HG03520 (cell line): ENCODE data around the gene TECPR1.

Source experiments
- ATAC-seq: cut with Tn5 transposase; IDR thresholded peaks from one replicate; pipeline ENCODE4 v1.9.1; 2021; ENCODE audit warnings: mild to moderate bottlenecking, moderate library complexity; ENCODE audit not compliant: unreplicated experiment

TECPR1 gene

DNA sequence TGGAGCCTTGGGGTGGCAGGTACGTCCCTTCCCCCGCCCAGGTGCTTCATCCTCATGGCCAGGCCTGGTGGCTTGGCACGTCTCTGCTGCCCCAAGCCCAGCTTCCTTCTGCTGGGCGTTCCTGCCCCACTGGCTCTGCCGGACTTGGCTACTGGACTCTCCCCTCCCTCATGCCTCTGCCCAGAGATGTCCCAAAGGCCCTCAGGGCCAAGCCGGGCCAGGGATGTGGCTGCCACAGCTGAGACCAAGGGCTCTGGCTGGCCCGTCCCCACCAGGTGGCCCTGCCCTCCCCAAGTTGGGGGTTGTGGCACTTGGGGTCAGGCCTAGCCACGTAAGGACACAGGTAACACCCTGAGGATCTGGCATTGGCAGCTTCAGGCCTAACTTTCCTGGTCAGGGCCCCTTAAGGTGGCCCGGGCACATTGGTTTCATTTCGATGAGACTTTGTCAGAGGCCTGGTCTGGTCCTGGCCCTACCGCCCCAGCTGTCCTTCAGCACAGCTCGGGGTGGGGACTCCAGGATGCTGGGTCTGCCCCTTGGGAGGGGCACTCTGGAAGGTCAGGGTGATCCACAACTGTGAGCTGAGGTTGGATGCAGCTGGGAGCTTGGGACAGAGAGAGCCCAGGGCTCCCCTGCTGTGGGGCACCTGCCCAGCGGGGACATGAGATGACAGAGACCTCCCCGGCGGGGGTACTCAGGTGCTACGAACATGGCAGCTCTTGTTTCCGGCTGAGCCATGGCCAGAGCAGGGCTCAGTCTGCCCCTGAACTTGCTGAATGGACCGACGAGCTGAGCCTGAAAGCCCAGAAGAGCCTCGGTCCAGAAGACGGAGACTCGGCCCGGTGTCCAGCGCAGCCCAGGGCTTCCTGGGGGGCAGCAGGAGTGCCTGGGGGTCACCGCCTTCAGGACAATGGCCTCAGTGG is 37.9 kb downstream of the TECPR1 start:
- ATAC-seq: no peak

GRCh38 chr7:98213296-98213887 is 38.6 kb downstream of the TECPR1 start:
- ATAC-seq: no peak

- no peak for ATAC-seq
Measured at GRCh38 chr7:98212532-98213041, 39.4 kb downstream of the TECPR1 start.

DNA sequence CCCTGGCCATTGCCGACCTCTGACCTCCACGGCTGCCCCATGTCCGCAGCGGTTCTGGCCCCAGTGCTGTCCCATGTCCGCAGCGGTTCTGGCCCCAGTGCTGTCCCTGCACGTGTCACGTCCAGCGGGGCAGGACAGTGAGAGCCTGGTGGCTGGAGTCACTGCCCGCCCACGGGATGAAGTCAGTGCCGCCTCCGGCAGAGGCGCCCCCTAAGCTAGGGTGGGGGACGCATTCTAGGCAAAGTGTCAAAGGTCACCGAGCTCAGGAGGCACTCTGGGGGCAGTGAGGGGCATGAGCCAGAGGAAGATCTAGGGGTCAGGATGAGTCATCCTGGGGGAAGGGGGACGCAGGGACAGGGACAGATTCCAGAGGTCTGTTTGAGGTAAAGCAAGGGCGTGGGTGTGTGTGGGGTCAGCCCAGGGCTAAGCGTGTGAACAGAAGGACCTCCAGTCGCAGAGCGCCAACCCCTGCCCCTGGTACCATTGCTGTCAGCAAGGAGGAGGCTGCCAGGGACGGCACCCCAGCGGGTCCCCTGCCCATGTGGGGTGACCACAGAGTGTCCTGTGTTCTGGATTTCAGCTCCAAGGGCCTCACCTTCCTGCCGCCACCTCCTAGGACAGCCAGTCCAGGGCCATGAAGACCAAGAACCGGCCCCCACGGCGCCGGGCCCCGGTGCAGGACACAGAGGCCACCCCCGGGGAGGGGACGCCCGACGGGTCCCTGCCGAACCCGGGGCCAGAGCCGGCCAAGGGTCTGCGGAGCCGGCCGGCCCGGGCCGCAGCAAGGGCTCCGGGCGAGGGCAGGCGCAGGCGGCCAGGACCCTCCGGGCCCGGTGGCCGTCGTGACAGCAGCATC is 40.1 kb downstream of the TECPR1 start:
- no peak for ATAC-seq

DNA sequence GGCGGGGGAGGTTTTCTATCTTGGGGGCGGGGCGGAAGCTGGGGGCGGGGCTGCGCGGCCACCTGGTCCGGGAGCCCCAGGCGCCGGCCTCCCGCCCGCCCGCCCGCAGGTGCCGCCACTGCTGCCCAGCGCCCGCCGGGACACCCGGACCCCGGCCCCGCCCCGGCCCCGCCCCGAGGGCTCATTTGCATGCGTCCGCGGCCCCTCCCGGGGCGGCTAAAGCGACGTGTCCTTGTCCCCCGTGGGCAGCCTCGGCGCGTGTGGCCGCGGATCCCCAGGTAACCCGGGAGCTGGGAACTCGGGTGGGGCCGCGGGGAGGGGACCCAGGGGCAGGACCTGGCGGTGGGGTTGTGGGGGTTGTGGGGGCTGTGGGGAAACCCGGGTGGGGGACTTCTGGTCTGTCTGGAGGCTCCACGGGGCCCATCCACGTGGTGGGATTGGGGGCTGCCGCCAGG is 40.8 kb downstream of the TECPR1 start, which contains the start of gene BHLHA15:
TSS of gene BHLHA15 (plus strand) at position 219 of the 455 bp plus-strand sequence. CDS start 871 bp downstream, outside the sequence.
- no peak for ATAC-seq

DNA sequence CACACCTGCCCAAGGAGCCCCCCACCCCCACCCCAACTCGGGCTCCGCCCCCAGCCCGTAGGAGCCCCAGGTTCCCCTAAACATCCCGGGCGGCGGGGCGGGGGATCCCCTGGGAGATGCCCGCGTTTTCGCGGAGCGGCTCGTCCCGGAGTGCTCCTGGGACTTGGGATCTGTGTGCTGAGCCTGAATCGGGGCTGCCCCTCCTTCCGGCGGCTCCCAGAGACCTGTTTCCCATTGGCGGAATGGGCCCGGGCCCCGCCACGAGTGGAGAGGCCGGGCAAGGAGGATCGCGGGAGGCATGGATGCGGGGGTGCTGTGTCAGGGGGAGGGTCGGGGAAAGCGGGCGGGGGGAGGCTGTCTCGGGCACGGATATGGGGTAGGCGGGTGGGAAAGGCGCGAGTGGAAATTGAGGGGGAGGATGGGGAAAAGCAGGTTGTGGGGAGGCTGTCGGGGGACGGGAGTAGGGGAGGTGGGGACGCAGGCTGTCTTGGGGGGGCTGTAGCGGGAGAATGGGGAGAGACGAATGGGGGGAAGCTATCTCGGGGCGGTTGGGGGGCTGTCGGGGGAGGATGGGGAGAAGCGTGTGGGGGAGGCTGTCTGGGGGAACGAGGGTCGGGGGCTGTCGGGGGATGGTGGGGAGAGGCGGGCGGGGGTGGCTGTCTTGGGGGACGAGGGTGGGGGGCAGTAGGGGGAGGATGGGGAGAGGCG is 41.4 kb downstream of the TECPR1 start:
- no peak for ATAC-seq

DNA sequence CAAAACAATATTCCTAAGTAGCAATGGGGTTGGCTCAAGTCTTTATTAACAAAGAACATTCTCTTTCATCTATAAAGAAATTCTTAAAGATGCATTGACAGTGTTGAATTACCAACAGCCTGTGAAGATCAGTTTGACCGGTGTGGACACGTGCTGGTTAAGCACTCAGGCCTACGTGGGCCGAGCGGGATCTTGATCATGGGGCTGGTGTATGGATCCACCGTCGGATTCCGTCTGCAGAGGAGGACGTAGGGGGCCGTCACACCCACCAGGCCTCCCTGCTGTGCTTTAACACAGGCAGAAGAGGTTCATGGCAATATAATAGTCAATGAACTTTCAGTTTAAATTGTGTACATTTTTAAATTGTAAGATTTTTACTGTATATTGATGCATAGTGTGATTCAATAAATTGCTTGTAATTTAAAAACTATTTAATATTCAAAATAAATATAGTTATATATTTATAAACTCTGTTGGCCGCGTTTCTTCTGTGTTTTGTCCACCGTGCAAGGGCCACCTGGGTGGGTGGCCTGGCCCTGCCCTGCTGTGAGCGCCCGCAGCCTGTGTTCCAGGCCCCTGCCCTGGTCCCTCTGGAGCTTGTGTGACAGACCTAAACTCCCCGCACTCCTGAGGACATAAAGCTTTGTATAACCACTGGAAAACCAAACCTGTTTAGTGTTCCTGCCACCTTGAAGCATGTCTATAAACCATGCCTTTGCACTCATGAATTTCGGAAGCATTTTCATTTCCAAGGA is 42.7 kb downstream of the TECPR1 start:
- no peak for ATAC-seq

GRCh38 chr7:98206451-98207330 is 45.3 kb downstream of the TECPR1 start:
- ATAC-seq: no peak

DNA sequence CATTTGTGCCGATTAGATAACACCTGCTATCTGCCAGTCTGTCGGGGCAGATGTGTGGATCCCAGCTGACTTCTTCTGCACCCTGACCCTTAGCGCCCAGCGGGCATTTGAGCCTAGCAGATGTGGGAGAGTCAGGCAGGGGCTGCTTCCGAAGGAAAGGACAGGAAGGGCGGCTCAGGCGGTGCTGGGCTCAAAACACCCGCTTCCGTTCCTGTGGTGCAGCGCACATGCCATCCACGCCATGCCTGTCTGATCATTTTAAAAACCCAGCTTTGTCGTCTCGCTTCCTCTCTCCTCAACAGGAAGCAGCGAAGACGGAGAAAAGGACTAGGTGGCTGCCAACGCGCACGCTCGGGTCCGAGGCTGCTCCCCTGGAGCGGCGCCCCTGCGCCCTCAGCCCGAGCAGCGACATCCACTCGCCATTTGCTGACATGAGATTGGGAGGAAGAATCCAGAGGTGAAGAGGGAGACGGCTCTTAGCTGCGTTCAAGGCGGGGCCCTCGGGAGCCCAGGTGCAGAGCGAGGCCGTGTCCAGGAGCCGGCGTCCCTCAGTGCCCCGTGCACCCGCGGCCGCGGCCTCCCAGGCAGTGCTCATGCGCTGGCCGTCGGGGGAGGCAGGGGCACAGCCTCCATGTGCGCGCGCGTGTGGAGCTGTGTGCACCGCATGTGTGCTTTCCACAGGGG is 46.7 kb downstream of the TECPR1 start:
- no peak for ATAC-seq

- ATAC-seq: no peak
Measured at GRCh38 chr7:98204670-98205069, 47.4 kb downstream of the TECPR1 start.

DNA sequence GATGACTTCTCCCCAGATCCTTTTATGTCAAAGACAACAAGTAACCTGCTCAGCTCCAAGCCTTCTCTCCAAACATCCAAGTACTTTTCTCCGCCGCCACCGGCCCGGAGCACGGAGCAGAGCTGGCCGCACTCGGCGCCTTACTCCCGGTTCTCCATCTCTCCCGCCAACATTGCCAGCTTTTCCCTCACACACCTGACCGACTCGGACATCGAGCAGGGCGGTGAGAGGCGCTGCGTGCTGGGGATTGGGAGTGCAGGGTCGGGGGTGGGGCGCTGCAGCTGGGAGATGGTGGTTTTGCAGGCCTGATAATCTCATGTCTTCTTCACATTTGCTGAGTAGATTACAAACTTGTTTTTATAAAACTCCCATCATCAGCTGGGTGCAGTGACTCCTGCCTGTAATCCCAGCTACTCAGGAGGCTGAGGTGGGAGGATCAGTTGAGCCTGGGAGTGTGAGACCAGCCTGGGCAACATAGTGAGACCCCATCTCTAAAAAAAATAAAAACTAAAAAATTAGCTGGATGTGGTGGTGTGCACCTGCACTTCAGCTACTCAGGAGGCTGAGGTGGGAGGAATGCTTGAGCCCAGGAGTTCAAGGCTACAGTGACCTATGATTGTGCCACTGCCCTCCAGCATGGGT is 47.9 kb downstream of the TECPR1 start:
- ATAC-seq: no peak

GRCh38 chr7:98203261-98203963 is 48.6 kb downstream of the TECPR1 start:
- ATAC-seq: peak; percentile 26

DNA sequence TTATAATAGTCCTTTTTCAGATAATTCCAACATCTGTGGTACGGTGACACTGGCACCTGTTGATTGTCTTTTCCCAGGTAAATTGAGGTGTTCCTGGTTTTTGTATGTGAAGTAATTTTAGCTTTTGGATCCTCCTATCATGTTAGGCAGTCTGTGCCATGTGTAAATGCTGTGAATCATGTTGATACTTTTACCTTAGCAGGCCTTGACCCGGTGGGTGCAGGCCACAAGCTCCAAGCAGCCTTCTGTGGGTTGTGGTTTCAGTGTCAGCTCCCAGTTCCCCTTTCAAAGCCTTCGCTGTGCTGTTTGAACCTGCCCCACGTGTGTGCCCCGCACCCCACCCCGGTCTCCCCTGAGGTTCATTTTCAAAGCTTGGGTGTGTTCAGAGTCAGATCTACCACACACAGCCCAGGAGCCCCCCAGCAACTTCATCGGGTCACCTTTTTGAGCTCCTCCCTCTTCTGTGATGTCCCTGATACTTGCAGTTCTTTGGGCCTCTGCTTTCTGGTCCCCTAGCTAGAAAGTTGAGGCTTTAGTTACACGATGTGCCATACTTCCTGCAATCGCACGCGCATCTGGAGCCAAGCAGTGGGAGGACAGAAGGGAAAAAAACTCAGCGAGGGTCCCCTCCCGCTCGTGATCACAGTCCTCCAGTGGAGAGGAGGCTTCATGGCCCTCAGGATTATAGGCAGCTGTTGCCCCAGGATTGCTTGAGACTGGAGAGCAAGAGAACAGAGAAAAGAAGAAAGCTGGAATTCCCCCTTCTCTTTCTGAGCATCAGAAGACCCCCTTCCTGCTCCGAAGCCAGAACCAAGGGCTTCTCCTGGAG is 49.5 kb downstream of the TECPR1 start:
- ATAC-seq: peak; percentile 92

- ATAC-seq: peak; percentile 29
Measured at GRCh38 chr7:98200364-98200763, 51.7 kb downstream of the TECPR1 start.

- ATAC-seq: no peak
Measured at GRCh38 chr7:98199131-98199530, 52.9 kb downstream of the TECPR1 start.
